ENCODE measurements around the gene FCAMR.

- TF ChIP-seq, protein P1, sequence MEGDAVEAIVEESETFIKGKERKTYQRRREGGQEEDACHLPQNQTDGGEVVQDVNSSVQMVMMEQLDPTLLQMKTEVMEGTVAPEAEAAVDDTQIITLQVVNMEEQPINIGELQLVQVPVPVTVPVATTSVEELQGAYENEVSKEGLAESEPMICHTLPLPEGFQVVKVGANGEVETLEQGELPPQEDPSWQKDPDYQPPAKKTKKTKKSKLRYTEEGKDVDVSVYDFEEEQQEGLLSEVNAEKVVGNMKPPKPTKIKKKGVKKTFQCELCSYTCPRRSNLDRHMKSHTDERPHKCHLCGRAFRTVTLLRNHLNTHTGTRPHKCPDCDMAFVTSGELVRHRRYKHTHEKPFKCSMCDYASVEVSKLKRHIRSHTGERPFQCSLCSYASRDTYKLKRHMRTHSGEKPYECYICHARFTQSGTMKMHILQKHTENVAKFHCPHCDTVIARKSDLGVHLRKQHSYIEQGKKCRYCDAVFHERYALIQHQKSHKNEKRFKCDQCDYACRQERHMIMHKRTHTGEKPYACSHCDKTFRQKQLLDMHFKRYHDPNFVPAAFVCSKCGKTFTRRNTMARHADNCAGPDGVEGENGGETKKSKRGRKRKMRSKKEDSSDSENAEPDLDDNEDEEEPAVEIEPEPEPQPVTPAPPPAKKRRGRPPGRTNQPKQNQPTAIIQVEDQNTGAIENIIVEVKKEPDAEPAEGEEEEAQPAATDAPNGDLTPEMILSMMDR (IDR thresholded peaks at IDR 0.05) = no peak
- TF ChIP-seq POLR2A (IDR thresholded peaks at IDR 0.05) (no peak), POLR2AphosphoS5 (IDR thresholded peaks at IDR 0.05) (no peak)
Observed at GRCh38 chr1:206963740-206964139, 6.5 kb downstream of the FCAMR start.
